H1 (cell line): ENCODE data around the gene PPP1R2. TPM values are rescaled to one million over a fixed set of nuclear protein-coding genes. Genes with fewer than 3 reads are reported as not detected.

Experiments used
- CTCF ChIA-PET: fragments of 300-600 bp; sonication (Branson Sonifier 250); formaldehyde crosslinking; loops from one replicate; lab custom pipeline; 2021; ENCODE audit not compliant: partially characterized antibody; lab: Charles Lee
- POLR2A ChIA-PET: fragments of 300-600 bp; sonication (Branson Sonifier 250); formaldehyde crosslinking; loops from one replicate; lab custom pipeline; 2021; ENCODE audit warnings: inconsistent platforms; ENCODE audit not compliant: partially characterized antibody; lab: Charles Lee
- DNase-seq, 2 experiments: peaks; one replicate each; pipeline versions ENCODE4 v3.0.0 to v3.0.0-alpha.2; 2010 to 2022; ENCODE audit warnings: low spot score in 2 of 2, low read depth in 1 of 2, mixed read lengths in 1 of 2
- FAIRE-seq: peaks from 2 replicates; lab custom pipeline; 2011; peaks lifted over from hg19 to GRCh38; lab: Jason Lieb, UNC
- H2AFZ ChIP-seq: 2 replicates; pipeline ENCODE4 v1.8.1; 2012; ENCODE audit warnings: low read length, inconsistent platforms
- H2AK5ac ChIP-seq: 2 replicates; pipeline ENCODE4 v1.6.1; 2013; ENCODE audit warnings: low read depth, low read length
- H2BK120ac ChIP-seq: replicated peaks from 2 replicates; pipeline ENCODE3; 2013; ENCODE audit warnings: low read depth, low read length, inconsistent platforms
- H2BK12ac ChIP-seq: 2 replicates; pipeline ENCODE4 v1.6.1; 2013; ENCODE audit warnings: low read depth, low read length
- H2BK15ac ChIP-seq: 2 replicates; pipeline ENCODE4 v1.6.1; 2013; ENCODE audit warnings: low read length
- H2BK20ac ChIP-seq: 2 replicates; pipeline ENCODE4 v1.6.1; 2013; ENCODE audit warnings: low read length
- H2BK5ac ChIP-seq: 2 replicates; pipeline ENCODE4 v1.6.1; 2013; ENCODE audit warnings: low read depth, low read length
- H3K14ac ChIP-seq: 2 replicates; pipeline ENCODE4 v1.6.1; 2013; ENCODE audit warnings: inconsistent platforms; ENCODE audit not compliant: insufficient read length
- H3K18ac ChIP-seq: 2 replicates; pipeline ENCODE4 v1.6.1; 2013; ENCODE audit warnings: low read length; ENCODE audit errors: extremely low read depth
- H3K23ac ChIP-seq: 2 replicates; pipeline ENCODE4 v1.6.1; 2013; ENCODE audit warnings: inconsistent platforms; ENCODE audit not compliant: insufficient read length
- H3K23me2 ChIP-seq: 2 replicates; pipeline ENCODE4 v1.6.1; 2013; ENCODE audit warnings: low read depth, low read length
- H3K27ac ChIP-seq: 2 replicates; pipeline ENCODE4 v1.6.1; 2011; ENCODE audit warnings: low read depth, low read length, inconsistent platforms
- H3K27me3 ChIP-seq, 4 experiments: replicated peaks in 1 of 4; 1 replicate in 1 of 4; 2 replicates in 3 of 4; pipeline versions ENCODE4 v1.6.1 to v1.8.1; 2011 to 2013; ENCODE audit warnings: low read length in 3 of 4, mild to moderate bottlenecking in 3 of 4, inconsistent platforms in 2 of 4, mixed read lengths in 2 of 4, moderate library complexity in 1 of 4; ENCODE audit not compliant: control insufficient read depth in 3 of 4, insufficient read depth in 3 of 4; ENCODE audit errors: extremely low read depth in 1 of 4
- H3K36me3 ChIP-seq, 4 experiments: 2 replicates each; pipeline versions ENCODE4 v1.6.1 to v1.8.1; 2011 to 2013; ENCODE audit warnings: mild to moderate bottlenecking in 4 of 4, low read length in 3 of 4, moderate library complexity in 2 of 4, control low read depth in 1 of 4, inconsistent platforms in 1 of 4; ENCODE audit not compliant: insufficient read depth in 4 of 4, control insufficient read depth in 2 of 4
- H3K4ac ChIP-seq: replicated peaks from 2 replicates; pipeline ENCODE3; 2013; ENCODE audit warnings: low read length, low read depth, mixed read lengths, inconsistent platforms; ENCODE audit not compliant: insufficient read length
- H3K4me1 ChIP-seq, 4 experiments: replicated peaks in 1 of 4; 1 replicate in 1 of 4; 2 replicates in 3 of 4; pipeline versions ENCODE4 v1.6.1 to v1.8.1; 2011 to 2013; ENCODE audit warnings: low read length in 3 of 4, inconsistent platforms in 2 of 4, mixed read lengths in 1 of 4; ENCODE audit not compliant: insufficient read depth in 4 of 4, control insufficient read depth in 3 of 4
- H3K4me2 ChIP-seq, 2 experiments: 2 replicates each; pipeline versions ENCODE4 v1.6.1 to v1.8.1; 2011 to 2013; ENCODE audit warnings: low read depth in 2 of 2, low read length in 2 of 2, control low read depth in 1 of 2, inconsistent platforms in 1 of 2, mild to moderate bottlenecking in 1 of 2; ENCODE audit not compliant: insufficient read depth in 1 of 2
- H3K4me3 ChIP-seq, 4 experiments: fragments of 200-600, 300-600 bp in 1 of 4; sonication (generic), shearing (Covaris generic), sonication (Bioruptor Twin) in 1 of 4; 2 replicates each; pipeline versions ENCODE4 v1.5.1 to v1.8.1; 2011 to 2016; ENCODE audit warnings: low read length in 4 of 4, low read depth in 3 of 4, control low read depth in 2 of 4, inconsistent platforms in 2 of 4, mild to moderate bottlenecking in 2 of 4, mixed read lengths in 1 of 4, moderate library complexity in 1 of 4; ENCODE audit not compliant: insufficient read depth in 2 of 4; ENCODE audit errors: extremely low read depth in 1 of 4
- H3K56ac ChIP-seq: replicated peaks from 2 replicates; pipeline ENCODE3; 2013; ENCODE audit warnings: low read depth, mild to moderate bottlenecking, mixed read lengths, low read length, inconsistent platforms; ENCODE audit not compliant: insufficient read length
- H3K79me1 ChIP-seq: 2 replicates; pipeline ENCODE4 v1.6.1; 2013; ENCODE audit warnings: low read depth, low read length, control low read depth
- H3K79me2 ChIP-seq, 2 experiments: 2 replicates each; pipeline versions ENCODE4 v1.6.1 to v1.8.1; 2012 to 2013; ENCODE audit warnings: low read length in 2 of 2, mild to moderate bottlenecking in 2 of 2, inconsistent platforms in 1 of 2; ENCODE audit not compliant: insufficient read depth in 2 of 2, control insufficient read depth in 1 of 2
- H3K9ac ChIP-seq, 4 experiments: replicated peaks in 1 of 4; 1 replicate in 1 of 4; 2 replicates in 3 of 4; pipeline versions ENCODE4 v1.6.1 to v1.8.1; 2011 to 2013; ENCODE audit warnings: low read depth in 3 of 4, low read length in 3 of 4, control low read depth in 2 of 4, mild to moderate bottlenecking in 2 of 4, moderate library complexity in 2 of 4, inconsistent platforms in 1 of 4; ENCODE audit errors: extremely low read depth in 1 of 4
- H3K9me3 ChIP-seq, 2 experiments: 2 replicates each; pipeline versions ENCODE4 v1.6.1 to v1.8.1; 2012 to 2013; ENCODE audit warnings: mild to moderate bottlenecking in 2 of 2, moderate library complexity in 2 of 2, control low read depth in 1 of 2, inconsistent platforms in 1 of 2, low read depth in 1 of 2, low read length in 1 of 2, mixed read lengths in 1 of 2; ENCODE audit not compliant: insufficient read depth in 2 of 2
- H4K20me1 ChIP-seq, 2 experiments: replicated peaks in 1 of 2; 2 replicates each; pipeline versions ENCODE3 to v1.8.1; 2011 to 2013; ENCODE audit warnings: inconsistent platforms in 2 of 2, low read length in 2 of 2, mild to moderate bottlenecking in 1 of 2; ENCODE audit not compliant: insufficient read depth in 2 of 2, control insufficient read depth in 1 of 2
- H4K5ac ChIP-seq: 2 replicates; pipeline ENCODE4 v1.6.1; 2013; ENCODE audit warnings: low read length, low read depth, mixed read lengths, inconsistent platforms; ENCODE audit not compliant: insufficient read length
- H4K8ac ChIP-seq: 2 replicates; pipeline ENCODE4 v1.8.0; 2013; ENCODE audit warnings: mild to moderate bottlenecking, moderate library complexity, low read length, inconsistent platforms; ENCODE audit not compliant: insufficient read depth; ENCODE audit errors: extremely low read depth
- H4K91ac ChIP-seq: replicated peaks from 2 replicates; pipeline ENCODE3; 2013; ENCODE audit warnings: low read length, mixed read lengths, inconsistent platforms; ENCODE audit not compliant: insufficient read length
- CHD2 ChIP-seq: IDR thresholded peaks from 2 replicates; pipeline ENCODE4 v1.6.1; 2012; ENCODE audit warnings: low read length, improper control_type of control experiment
- EP300 ChIP-seq, 2 experiments: IDR thresholded peaks; 1 replicate in 1 of 2; 2 replicates in 1 of 2; pipeline ENCODE4 v1.6.1; 2011 to 2012; ENCODE audit warnings: low read depth in 2 of 2, low read length in 2 of 2, mild to moderate bottlenecking in 2 of 2, borderline replicate concordance in 1 of 2, inconsistent platforms in 1 of 2, moderate library complexity in 1 of 2
- EZH2 ChIP-seq: fragments of 200-600 bp; sonication (generic); IDR thresholded peaks from 2 replicates; pipeline ENCODE4 v1.7.1; 2012; ENCODE audit warnings: low read depth, mild to moderate bottlenecking, moderate library complexity, low read length, inconsistent platforms; ENCODE audit not compliant: severe bottlenecking
- GTF2F1 ChIP-seq: IDR thresholded peaks from 2 replicates; pipeline ENCODE4 v1.6.1; 2012; ENCODE audit warnings: low read depth, low read length, improper control_type of control experiment, borderline replicate concordance
- WGBS, 2 experiments: shearing (Covaris generic) in 1 of 2; methylation state at CpG; one replicate each; pipeline versions ENCODE4 v1.1.6 to v1.1.7; 2013 to 2015; ENCODE audit warnings: low lambda C conversion rate in 2 of 2, mixed read lengths in 2 of 2, inconsistent platforms in 1 of 2, low coverage in 1 of 2, missing lambda C conversion rate in 1 of 2; ENCODE audit not compliant: insufficient replicate concordance in 2 of 2, insufficient coverage in 1 of 2, insufficient read length in 1 of 2; ENCODE audit errors: extremely low coverage in 1 of 2, missing lambda C conversion rate in 1 of 2; 5-methylcytosine and 5-hydroxymethylcytosine counted together
- polyA plus RNA-seq, 7 experiments: library from polyadenylated mRNA; depleted of rRNA in 3 of 7; stranded (reverse) in 5 of 7; unstranded in 2 of 7; fragments of >200 nt in 5 of 7; fragments of 200-250 nt in 2 of 7; gene quantifications; 1 replicate in 5 of 7; 2 replicates in 1 of 7; 4 replicates in 1 of 7; pipeline versions ENCODE4 v1.2.1 to v1.2.3, GENCODE V29; 2011 to 2013; ENCODE audit warnings: missing spikeins in 2 of 7, mixed read lengths in 2 of 7
- total RNA-seq: library from RNA; stranded (reverse); fragmentation: NEBNext Ultra II Directional; extraction: Animal tissue kit (Norgen Biotek cat#: 25700); gene quantifications from 2 replicates; pipeline ENCODE4 v1.2.1, GENCODE V29; 2021
- TF ChIP-seq, protein P1 (sequence below): IDR thresholded peaks from 2 replicates; pipeline ENCODE4 v1.6.1; 2012; ENCODE audit warnings: low read length, inconsistent platforms

The PPP1R2 gene
- total and polyA plus RNA-seq, 2 of the 8 experiments (the other 6 are each of a cell fraction or from before 2014, with no cell fraction given): 14.0 to 26.5 TPM

DNA sequence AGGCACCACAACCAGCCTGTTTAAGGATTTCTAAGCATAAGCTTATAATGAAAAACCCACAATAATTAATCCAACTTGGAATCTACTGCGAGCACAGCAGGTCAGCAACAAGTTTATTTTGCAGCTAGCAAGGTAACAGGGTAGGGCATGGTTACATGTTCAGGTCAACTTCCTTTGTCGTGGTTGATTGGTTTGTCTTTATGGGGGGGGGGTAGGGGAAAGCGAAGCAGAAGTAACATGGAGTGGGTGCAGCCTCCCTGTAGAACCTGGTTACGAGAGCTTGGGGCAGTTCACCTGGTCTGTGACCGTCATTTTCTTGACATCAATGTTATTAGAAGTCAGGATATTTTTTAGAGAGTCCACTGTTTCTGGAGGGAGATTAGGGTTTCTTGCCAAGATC is 25.5 kb upstream of the PPP1R2 start:
- H2AFZ ChIP-seq: no peak overlapping the region
- no peaks in the 10 kb centered on the region for H3K36me3 ChIP-seq
- no peaks in the 10 kb centered on the region for H4K20me1 ChIP-seq
- H3K56ac ChIP-seq: no peak overlapping the region
- H3K4ac ChIP-seq: no peak overlapping the region
- no peak overlapping the region for H4K91ac ChIP-seq
- H3K4me2 ChIP-seq: no peak overlapping the region
- no peak overlapping the region; a peak in 1 of 7 replicates for H3K9ac ChIP-seq
- no peak overlapping the region for H2BK12ac ChIP-seq
- H3K27ac ChIP-seq: no peak overlapping the region
- H2AK5ac ChIP-seq: no peak overlapping the region
- no peak overlapping the region for H4K5ac ChIP-seq
- peaks cover 0 to 4% (median 0%) of the 10 kb centered on the region in 4 experiments; a peak in 2 of 7 replicates for H3K4me1 ChIP-seq
- H3K9me3 ChIP-seq: no peaks in the 10 kb centered on the region; a peak in 1 of 4 replicates
- no peak overlapping the region for H2BK20ac ChIP-seq
- no peak overlapping the region for H3K23ac ChIP-seq
- ChIA-PET CTCF (interaction anchor here (1.1 to 2.2 kb wide), 3 partner anchors 12 to 283 kb away, joined by 3 to 6 read pairs (median 4); partner anchors contain the start of gene APOD), POLR2A (no interaction called here)
- no peak for DNase-seq
- H4K8ac ChIP-seq: no peak overlapping the region
- H3K79me1 ChIP-seq: no peaks in the 10 kb centered on the region
- no peak overlapping the region for H3K4me3 ChIP-seq
- no peak overlapping the region for H2BK15ac ChIP-seq
- H2BK120ac ChIP-seq: no peak overlapping the region
- no peaks in the 10 kb centered on the region for H3K23me2 ChIP-seq
- H3K18ac ChIP-seq: no peak overlapping the region
- FAIRE-seq: no peak
- no peaks in the 10 kb centered on the region for H3K79me2 ChIP-seq
- H3K27me3 ChIP-seq: no peaks in the 10 kb centered on the region
- H3K14ac ChIP-seq: no peak overlapping the region
- WGBS, 2 experiments: 80% methylated on average over 5 of the region's 5 CpGs; no CpG with 5 or more reads in 1 of the 2 experiments
- H2BK5ac ChIP-seq: no peak overlapping the region
- TF ChIP-seq EP300 (IDR thresholded peaks at IDR 0.05; ENCODE audit: borderline replicate concordance in 1 of 2, low read depth in 2 of 2, low read length in 2 of 2): no peak
- TF ChIP-seq, protein P1, sequence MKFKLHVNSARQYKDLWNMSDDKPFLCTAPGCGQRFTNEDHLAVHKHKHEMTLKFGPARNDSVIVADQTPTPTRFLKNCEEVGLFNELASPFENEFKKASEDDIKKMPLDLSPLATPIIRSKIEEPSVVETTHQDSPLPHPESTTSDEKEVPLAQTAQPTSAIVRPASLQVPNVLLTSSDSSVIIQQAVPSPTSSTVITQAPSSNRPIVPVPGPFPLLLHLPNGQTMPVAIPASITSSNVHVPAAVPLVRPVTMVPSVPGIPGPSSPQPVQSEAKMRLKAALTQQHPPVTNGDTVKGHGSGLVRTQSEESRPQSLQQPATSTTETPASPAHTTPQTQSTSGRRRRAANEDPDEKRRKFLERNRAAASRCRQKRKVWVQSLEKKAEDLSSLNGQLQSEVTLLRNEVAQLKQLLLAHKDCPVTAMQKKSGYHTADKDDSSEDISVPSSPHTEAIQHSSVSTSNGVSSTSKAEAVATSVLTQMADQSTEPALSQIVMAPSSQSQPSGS: no peak
- no peak for TF ChIP-seq GTF2F1
- no peak for TF ChIP-seq CHD2
- no peak for TF ChIP-seq EZH2
